Stimulated activated CD8-positive, alpha-beta memory T cell treated with anti-CD3 and anti-CD28 coated beads, Interleukin-4, amount 100 ng/mL, for 4 hours (primary cell): Measurements from ENCODE around the gene LYST.
"Not testable (repeated sequence)": the region's sequence is repeated elsewhere in the genome, so short reads cannot be mapped to it uniquely, and the experiment has no call there.

Source experiments
- DNase-seq, 2 donors: peaks; one replicate each; pipeline ENCODE4 v3.0.0-alpha.2; 2020; ENCODE audit warnings: low read depth in 2 of 2, low spot score in 1 of 2

Gene LYST

DNA sequence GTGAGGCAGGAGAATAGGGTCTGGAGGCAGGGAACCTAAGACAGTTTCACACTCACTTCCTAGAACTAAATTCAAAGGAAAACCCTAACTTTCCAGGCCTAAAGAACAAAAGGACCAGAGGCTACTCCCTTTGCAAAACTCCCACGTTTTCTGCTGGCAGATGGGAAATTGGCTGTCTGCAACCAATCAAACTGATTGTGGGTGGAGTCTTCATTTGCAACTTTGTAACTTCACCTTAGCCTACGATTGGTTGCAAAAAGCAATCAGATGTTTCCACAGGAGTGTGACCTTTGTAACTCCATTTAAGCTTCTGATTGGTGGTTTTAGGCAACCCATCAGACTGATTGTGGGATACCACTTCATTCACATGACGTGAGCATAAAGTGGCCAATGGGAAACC, 197.4 kb downstream of the LYST start:
- DNase-seq, result no peak

DNA sequence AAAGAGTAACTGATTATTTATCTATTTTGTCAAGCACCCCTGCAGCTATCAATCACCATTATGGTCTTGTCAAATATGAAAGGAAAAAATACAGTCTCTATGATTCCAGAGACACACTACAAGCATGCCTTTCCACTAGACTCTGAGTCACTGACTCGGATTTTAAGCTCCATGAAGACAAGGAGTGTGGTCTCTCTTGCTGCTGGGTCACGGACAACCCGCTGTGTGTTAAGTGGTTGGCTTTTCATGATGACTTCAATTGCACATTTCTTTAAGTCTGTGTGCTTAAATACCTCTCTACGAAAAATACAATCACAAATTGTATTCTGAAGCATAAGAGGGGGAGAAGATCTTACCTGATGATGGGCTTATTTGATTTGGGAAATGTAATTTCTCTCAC, 203.1 kb downstream of the LYST start:
- no peak for DNase-seq

DNA sequence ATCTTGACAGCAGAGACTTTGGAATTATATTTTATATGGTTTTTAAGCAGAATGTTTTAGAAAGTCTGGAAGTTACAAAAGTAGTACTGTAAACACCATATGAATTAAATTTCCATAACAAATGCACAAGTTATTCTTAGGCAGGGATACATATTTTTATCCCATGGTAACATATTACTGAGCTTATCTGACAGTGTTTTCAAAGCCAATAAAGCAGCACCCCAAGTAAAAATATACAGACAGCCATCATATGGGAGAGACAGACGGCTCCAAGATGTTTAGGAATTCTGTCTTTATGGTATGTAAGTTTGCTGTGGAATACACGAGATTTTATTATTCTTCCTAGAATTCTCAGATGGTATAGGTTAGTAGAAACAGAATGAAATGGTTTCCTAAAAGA, 205.1 kb downstream of the LYST start:
- DNase-seq, result no peak

DNA sequence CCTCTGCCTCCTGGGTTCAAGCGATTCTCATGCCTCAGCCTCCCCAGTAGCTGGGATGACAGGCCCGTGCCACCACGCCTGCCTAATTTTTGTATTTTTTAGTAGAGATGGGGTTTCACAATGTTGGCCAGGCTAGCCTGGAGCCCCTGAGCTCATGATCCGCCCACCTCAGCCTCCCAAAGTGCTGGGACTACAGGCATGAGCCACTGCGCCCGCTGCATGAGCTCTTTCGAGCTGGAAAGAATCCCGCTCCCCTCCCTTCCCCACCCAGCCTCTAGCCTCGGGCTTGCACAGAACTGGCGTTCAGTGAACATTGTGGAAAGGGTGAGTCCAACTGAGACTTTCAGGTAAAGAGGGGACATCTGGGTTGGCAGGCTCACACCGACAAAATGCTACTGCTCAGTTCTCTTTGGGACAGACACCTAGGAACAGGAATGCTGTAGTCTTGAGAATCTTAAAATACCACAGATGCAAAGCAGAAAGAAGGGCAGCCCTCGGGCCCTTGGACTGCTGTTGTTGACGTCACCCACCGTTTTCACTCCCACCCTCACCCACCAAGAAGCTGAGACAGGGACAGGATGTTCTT, 207.4 kb downstream of the LYST start:
- DNase-seq, result no peak

DNA sequence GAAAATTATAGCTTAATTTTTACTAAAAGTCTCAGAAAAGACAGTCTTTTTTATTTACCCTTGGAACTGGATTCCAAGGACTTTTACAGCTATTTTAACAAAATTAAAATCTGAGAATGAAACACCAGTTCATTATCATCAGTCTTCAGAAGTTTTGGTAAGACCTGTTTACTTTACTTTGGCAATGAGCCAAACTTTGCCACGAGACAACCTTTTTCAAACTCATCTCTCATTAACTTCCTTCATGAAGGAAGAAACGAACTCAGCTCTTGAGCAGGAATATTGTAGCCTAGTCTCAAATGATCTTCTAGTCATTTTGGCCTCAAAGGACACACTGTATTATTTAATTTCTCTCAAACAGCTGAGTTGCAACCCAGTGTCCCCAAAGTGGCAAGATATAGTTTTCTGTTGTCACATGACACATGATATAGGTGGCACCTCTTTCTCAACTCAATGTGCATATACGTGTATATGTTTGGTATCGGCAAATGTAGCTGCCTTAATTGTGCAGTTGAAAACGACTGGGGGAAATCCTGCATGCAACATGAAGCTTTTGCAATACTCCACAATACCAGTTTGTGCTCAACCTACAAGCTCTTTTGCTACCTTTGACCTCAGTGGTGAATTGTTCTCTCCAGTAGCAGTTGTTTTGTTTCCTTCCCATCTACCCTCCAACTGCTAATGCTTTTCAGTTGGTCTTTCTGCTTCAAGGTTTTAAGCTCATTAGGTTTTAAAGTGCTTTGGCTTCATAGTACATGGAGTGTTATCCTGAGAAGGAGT, 208.8 kb downstream of the LYST start:
- no peak for DNase-seq

DNA sequence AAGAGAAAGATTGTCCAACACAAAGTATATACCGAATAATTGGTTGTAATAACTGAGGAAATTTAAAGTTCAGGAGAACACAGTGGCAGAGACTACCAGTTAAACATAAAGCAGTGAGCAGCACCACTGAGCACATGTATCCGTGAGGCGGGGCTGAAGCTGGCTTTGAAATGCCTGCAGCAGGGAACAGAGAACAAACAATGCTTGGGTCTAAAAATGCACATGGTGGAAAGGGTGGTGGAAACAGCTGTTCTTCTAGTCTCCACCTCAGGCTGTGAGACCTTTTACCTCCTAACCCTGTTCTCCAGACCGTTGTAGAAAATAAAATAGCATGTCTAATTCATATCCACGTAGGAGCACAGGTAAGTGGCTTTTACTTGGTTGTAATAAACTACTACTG, 209.4 kb downstream of the LYST start:
- no peak for DNase-seq

DNA sequence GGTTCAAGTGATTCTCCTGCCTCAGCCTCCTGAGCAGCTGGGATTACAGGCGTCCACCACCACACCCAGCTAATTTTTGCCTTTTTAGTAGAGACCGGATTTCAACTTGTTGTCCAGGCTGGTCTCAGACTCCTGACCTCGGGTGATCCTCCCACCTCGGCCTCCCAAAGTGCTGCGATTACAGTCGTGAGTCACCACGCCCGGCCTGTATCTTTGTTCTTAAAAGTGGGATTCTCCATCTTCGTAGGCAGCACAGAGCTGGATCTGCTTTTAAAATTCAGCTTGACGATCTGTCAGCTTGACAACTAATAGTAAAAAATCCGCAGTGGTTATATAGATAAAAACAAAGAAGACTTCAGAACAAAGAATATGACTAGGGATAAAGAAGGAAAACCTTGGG, 214.3 kb downstream of the LYST start:
- DNase-seq, result no peak

DNA sequence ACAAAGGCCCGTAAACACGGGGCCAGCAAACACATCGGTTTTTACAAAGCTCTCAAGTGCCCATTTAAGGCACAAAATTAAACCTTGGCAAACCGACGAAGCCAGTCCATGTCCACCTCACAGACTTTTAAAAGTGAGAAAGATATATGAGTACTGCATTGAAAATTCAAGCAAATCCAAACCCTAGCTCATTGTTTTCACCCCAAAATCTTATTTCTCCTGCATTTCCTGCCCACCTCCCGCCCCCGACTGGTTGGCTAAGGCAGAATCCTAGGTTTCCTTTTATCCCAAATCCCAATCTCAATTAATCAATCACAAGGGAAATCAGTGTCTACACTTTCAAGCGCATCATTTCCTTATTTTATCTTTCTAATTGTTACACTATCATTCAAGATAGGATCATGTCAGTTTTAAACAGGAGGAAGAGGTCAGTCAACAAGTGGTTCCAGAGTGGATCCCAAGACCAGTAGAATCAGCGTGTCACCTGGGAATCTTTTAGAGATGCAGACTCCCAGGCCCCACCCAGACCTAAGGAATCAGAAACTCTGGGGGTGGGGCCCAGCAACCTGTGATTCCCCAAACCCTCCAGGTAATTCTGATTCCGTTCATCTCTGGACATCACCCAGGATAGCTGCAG, 215.4 kb downstream of the LYST start:
- no peak for DNase-seq

DNA sequence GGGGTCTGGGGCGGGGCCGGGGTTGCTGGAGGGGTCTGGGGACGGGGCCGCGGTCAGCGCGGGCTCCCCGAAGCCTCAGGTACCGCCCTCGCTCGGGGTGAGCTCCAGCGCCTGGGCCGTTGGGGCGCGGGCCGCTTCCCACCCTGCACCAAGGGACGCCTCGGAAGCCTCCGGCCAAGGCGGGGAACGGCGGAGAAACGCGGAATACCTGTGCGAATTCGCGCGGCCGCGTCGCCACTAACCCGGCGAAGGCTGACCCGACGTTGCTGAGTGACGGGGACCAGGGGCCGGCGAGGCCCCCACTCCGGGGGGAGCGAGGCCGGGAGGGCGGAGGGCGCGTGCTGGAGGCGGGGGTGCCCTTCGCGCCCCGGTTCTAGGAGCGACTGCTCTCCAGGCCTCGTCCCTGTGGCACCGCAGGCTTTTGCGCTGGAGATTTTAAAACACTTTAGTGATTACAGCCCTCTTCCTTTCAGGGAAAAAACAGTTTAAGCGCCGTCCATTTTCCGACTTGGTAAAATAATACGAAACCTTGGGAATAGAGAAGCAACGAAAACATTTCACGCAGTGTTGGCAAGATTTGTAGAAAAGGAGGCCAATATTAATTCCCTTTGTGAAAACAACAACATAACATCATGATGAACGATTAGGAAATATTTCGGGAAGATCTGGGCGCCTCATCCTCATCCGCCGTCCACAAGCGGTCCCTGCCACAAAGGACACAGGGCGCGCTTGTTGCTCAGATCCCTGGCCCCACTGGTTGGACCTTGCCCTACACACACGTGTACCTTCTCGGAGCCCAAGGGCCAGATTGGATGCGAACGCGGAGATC, 216.2 kb downstream of the LYST start:
- no peak for DNase-seq

DNA sequence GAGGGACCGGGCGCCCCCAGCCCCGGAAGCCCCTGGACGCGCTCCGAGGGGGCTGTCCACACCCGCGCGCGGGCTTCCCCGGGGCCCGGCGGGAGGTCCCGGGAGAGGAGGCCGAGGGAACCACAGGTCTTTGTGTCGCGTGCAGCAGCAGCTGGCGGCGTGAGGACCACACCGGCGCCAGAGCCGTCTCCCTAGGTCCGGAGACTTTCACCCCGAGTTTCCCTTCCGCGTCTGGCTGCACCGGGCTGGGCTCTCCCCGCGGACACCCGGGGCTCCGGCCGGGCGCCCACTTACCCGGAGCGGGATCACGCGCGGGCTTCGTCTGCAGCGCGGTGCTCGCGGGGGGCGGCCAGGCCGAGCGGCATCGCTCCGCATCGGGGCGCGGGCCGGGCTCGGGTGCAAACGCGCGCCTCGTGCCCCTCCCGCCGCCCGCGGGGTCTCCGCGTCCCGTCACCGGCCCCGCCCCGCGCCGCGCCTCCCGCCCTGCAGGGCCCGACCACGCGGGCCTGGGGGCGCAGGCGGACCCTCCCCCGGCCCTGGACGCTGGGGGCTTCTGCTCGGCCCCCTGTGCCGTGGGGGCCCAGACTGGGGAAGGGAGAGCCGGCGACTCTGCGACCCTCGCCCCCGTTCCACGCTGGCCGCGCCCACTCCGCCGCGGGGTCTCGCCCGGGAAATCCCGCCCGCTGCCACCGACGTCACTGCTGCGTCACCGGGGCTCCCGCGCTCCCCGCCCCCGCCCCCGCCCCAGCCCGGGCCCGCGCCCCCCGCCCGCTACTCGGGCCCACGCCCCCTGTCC, 217.1 kb downstream of the LYST start, which contains the start of gene GNG4:
Gene GNG4 (minus strand): TSS at position 417 of the 796 bp plus-strand sequence. CDS start 65,946 bp downstream, outside the sequence.
- DNase-seq, result no peak

DNA sequence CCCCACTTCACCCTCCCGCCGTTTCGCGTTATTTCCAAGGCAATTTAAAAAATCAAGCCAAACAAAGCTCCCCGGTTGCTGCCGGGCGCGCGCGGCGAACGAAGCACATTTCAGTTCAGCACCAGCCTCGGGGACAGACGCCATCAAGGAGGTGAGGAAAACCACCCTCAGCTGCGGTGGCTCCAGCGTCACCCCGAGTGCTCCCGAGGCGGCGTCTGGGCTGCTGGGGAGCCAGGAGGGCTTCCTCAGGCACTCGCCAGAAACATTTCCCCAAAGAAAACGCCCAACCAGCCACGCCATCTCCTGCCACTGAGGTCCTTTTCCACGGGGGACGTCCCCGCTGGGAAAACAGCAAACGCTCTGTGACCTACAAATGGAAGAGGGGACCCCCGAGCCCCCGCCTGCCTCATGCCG, 217.7 kb downstream of the LYST start:
- peak in 1 of 2 donors; percentile 23 for DNase-seq

DNA sequence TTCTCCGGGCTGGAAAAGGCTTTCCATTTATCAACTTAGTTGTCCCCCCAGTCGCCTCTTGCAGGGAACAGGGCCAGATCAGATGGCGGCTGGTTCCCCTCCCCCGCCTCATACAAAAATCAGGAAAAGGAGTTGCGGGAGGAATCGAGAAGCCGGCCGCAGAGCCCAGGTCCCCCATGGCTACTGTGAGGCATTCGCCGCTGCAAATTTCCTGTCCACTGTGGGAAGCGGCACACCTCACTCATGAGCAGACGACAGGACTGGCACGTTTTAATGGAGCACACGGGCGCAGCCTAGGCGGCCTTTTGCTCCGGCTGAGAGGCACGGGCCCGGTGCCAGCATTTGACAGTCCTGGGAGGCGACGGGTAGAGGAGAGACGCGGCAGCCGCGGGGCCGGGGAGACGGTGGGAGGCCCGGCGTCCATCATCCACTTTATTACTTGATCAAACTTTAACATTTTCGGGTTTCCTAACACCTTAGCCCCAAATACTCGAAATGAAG, 218.2 kb downstream of the LYST start:
- DNase-seq, result no peak

DNA sequence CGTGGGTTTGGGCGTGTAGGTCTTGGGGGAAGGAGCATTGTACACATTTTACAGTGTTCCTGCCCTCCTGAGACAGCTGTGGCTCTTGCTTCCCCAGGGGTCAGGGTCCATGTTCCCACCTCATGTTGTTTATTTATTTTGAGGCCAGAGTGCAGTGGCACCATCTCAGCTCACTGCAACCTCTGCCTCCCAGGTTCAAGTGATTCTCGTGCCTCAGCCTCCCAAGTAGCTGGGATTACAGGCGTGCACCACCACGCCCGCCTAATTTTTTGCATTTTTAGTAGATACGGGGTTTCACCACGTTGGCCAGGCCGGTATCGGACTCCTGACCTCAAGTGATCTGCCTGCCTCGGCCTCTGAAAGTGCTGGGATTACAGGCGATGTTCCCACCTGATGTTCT, 219.2 kb downstream of the LYST start:
- not testable (repeated sequence) for DNase-seq

DNA sequence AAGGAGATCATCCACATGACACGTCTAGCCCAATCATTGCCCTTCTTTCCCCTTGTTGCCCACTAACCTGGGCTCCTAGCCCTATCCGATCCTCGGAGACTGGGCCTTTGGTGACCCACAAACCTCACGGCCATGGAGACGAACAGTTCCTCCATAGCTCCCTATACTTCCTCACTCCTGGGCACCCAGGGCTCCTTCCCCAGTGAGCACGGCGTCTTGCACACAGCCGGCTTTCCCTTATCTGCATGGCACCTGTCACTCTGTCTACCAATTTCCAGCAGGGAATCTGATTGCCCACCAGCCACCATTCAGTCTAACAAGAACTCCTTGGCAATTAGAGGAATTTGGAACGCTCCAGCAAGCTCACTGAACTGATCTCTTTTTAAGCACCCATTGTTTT, 220.2 kb downstream of the LYST start:
- no peak for DNase-seq

DNA sequence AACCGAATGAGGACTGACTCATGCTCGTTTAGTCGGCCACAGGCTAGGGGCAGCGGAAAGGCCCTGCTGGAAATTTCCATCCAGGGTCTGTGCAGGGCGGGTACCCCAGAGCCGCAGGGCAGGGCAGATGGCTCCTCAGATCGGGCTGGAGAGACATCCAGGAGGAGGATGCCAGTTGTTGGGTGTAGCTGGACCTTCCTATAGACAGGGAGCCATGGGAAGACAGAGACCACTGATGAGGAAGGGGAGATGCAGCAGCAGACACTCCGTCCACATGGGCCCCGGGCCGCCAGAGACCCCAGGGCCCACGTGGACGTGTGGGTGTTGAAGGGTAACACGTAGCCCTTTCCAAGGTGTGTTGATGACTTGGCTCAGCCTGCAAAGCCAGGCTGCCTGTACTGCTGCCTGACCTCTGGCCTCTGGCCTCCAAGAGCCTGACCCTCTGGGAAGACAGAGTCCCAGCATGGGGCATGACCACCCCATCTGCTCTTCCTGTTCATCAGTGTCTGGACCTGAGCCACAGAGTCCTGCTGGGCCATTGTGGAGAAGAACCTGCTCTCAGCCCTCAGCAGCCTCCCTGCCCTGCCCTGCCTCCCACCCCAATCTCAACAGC, 221.9 kb downstream of the LYST start:
- DNase-seq, result no peak

DNA sequence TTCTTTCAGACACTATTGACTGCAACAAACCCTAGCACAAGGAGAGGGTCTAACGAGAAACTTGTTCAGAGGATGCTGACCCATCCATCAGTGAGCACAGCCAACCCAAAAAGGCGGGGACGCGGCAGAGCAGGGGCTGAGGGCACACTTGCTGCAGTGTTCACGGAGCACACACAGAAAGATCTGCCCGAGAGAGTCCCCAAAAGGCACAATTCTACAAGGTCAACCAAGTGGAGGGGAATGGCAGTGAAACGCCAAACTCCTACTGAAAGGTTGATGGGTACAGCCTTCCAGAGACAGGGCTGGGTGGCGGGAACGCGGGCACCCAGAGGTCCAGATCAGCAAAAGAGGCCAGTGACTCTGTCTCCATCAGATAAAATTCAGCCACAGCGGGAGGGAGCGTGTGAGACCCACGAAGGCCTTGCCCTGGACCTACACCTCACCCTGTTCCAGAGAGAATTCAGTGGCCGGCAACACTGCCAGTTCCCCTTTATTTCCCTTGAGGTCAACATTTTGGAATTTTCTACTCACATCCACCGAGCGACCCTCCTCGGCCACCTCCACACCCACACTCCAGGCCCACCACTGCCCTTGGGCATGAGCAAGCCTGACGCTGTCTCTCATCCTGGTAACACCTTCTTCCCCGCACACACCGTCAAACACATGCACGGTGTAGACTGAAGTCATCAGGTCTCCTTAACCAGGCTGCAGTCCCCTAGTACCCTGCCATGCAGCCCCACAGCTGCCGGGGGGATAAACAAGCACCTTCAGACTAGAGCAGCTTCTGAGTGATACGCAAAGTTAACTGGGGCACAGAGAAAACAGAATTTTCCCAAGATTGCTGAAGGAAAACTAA, 222.6 kb downstream of the LYST start:
- no peak for DNase-seq

DNA sequence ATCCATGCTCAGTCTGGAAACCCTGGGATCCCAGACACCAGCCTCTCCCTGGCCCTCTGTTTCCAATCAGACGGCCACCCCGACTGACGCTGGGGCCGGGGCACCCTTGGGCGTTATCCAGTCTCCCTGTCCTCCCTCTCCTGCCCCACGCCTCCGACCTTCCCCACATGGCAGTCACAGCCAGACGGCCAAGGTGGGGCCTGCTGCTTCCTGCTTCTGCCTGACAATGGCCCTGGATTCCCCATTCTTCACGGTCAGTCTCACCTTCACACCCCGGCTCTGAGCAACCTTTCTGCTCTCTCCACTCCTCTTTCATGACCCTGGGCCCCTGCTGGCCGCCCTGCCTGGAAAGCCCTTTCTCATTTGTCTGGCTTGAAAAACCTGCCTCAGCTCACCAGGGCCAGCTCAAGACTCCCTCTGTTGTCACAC, 223.7 kb downstream of the LYST start:
- DNase-seq, result no peak

DNA sequence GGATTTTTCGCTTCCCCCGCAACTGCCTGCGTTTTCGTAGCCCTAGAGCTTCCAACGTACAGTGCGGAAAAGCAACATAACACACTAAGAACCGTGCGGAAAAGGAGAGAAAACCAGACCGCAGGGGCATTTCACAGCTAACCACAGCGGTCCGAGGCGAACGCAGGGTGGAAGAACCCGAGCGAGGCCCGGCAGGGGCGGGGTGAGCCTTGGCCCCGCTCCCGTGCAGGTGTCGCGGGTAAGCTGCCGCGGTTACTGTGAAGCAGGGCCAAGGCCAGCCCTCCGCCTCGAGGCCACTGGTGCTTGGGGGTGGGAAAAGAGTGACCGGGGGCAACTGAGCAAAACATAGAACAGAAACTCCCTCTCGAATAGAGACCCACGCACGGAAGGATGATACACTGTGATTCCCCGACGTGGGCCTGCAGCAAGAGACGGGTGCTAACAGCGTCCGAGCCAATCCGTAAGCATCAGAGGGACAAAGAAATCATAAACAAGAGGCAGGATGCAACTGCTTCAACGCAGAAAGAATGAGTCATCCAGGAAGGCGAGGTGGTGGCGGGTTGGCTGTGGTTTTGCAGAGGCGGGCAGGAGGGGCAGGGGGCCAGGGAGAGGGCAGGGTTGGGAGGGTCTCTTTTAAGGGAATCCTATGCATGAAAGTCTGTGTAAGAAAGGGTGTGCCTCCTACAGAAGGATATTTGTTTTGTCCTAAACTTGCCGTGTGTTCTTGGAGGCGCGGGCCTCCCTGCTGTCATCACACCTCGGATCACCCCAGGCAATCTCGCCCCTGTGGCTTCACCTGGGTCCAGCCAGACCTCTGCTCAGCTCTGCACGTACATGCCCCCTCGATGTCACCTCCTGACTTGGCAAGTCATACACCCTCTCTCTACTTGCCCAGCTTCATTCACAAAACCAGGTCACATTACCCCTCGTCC, 224.4 kb downstream of the LYST start:
- peak; percentile 35 to 37 for DNase-seq
